ENCODE measurements around the gene NOTCH4. TPM values are rescaled to one million over a fixed set of nuclear protein-coding genes. Genes with fewer than 3 reads are reported as not detected.
"Not testable (repeated sequence)": the region's sequence is repeated elsewhere in the genome, so short reads cannot be mapped to it uniquely, and the experiment has no call there.

NOTCH4 gene
- polyA plus RNA-seq, 4 donors, result 1.1 to 15.2 (median 4.6) TPM

DNA sequence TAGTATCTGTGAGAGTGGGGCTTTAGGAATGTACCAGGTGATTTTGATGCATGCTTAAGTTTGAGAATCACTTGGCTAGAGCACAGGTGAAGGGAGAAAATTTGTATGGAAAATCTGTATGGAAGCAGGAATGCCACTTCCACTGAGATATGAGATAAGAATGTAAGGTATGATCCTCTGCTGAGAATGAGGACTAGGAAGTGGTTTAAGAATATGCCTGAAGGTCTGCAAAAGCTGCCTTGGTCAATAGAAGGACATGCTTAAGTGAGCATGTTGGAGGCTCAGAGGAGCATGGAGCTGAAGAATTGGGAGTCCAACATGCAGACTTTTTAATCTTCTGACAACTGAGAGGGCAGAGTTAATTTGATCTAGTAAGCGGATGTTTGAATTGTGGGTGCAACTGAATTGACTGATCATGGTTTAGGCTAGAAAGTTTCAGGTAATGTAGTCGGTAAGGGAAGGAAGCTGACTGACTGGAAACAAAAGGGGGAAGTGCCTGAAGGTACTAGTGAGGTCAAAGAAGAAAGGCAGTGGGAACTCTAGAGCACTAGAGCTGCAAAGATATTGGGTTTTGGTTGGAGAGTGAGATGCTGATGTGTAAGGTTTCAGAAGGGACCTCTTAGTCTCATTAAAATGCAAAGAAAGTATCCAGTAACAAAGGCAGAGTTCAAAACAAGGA is 28.6 kb upstream of the NOTCH4 start:
- Histone ChIP-seq H3K27me3 (ENCODE audit: control insufficient read depth in 3 of 3, insufficient read depth in 3 of 3, low read length in 3 of 3) (peaks cover 0 to 18% (median 0%) of the 10 kb centered on the region in 3 donors), H3K36me3 (ENCODE audit: control insufficient read depth in 3 of 3, insufficient read depth in 2 of 3, low read depth in 1 of 3, low read length in 3 of 3) (no peaks in the 10 kb centered on the region), H3K9me3 (ENCODE audit: control insufficient read depth in 2 of 2, insufficient read depth in 1 of 2, low read depth in 1 of 2, low read length in 1 of 2) (peaks cover 0 to 8% of the 10 kb centered on the region in 2 donors), H3K4me1 (ENCODE audit: control insufficient read depth in 3 of 3, insufficient read depth in 2 of 3, low read depth in 1 of 3, low read length in 2 of 3) (peaks cover 0 to 8% (median 0%) of the 10 kb centered on the region in 3 donors), H3K27ac (ENCODE audit: low read depth in 1 of 3, low read length in 2 of 3) (no peak overlapping the region), H3K4me3 (ENCODE audit: low read depth in 1 of 3, low read length in 3 of 3) (no peak overlapping the region)
- DNase-seq (no peak), FAIRE-seq (no peak)
- WGBS, 3 donors, result 53 to 73% (median 57%) methylated on average over 2 of the region's 2 CpGs

DNA sequence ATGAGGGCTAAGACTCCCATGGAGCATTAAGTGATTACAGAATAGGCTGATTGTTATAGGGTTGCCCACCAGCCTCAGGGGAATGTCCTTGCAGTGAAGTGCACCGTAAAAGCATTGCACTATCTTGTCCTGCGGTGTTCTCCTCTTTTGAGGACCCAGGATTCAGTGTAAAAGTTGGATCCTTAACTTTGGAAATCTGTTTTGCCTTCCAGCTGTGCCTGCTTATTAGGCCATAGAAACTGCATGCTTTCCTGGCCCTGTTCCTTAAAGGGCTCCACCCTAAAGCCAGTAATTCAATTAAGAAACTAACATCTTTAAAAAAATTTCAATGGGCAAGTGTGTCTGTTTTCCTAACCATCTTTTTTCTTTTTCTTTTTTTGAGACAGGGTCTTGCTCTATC is 25.4 kb upstream of the NOTCH4 start:
- Histone ChIP-seq H3K27ac (ENCODE audit: low read depth in 1 of 3, low read length in 2 of 3) (no peak overlapping the region), H3K9me3 (ENCODE audit: control insufficient read depth in 2 of 2, insufficient read depth in 1 of 2, low read depth in 1 of 2, low read length in 1 of 2) (peaks cover 0 to 8% of the 10 kb centered on the region in 2 donors), H3K4me3 (ENCODE audit: low read depth in 1 of 3, low read length in 3 of 3) (no peak overlapping the region), H3K36me3 (ENCODE audit: control insufficient read depth in 3 of 3, insufficient read depth in 2 of 3, low read depth in 1 of 3, low read length in 3 of 3) (no peaks in the 10 kb centered on the region), H3K27me3 (ENCODE audit: control insufficient read depth in 3 of 3, insufficient read depth in 3 of 3, low read length in 3 of 3) (peaks cover 0 to 3% (median 0%) of the 10 kb centered on the region in 3 donors), H3K4me1 (ENCODE audit: control insufficient read depth in 3 of 3, insufficient read depth in 2 of 3, low read depth in 1 of 3, low read length in 2 of 3) (no peaks in the 10 kb centered on the region)
- 89 to 100% (median 92%) methylated on average over 2 of the region's 2 CpGs for WGBS, 3 donors
- FAIRE-seq (no peak), DNase-seq (no peak)

DNA sequence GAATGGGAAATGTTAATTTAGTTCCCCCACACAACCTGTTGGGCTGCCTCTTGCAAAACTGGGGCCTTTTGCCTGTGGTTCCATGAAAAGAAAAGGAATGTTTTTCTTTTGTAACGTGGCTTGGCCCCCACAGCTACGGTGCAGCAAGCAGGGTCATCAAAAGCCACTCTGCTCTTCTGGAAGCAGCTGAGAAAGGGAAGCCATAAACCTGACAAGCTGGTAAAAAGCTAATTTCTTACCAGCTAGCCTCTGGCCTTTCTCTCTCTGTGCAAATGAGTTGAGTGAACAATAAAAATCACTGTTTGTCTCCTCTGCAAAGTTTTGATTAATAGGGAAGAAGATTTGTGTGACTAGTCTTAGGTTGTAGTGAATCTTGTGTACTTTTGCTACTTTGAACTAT is 23.5 kb upstream of the NOTCH4 start:
- Histone ChIP-seq H3K9me3 (ENCODE audit: control insufficient read depth in 2 of 2, insufficient read depth in 1 of 2, low read depth in 1 of 2, low read length in 1 of 2) (peaks cover 0 to 8% of the 10 kb centered on the region in 2 donors), H3K36me3 (ENCODE audit: control insufficient read depth in 3 of 3, insufficient read depth in 2 of 3, low read depth in 1 of 3, low read length in 3 of 3) (no peaks in the 10 kb centered on the region), H3K4me1 (ENCODE audit: control insufficient read depth in 3 of 3, insufficient read depth in 2 of 3, low read depth in 1 of 3, low read length in 2 of 3) (no peaks in the 10 kb centered on the region), H3K27me3 (ENCODE audit: control insufficient read depth in 3 of 3, insufficient read depth in 3 of 3, low read length in 3 of 3) (peaks cover 0 to 8% (median 0%) of the 10 kb centered on the region in 3 donors), H3K27ac (ENCODE audit: low read depth in 1 of 3, low read length in 2 of 3) (no peak overlapping the region), H3K4me3 (ENCODE audit: low read depth in 1 of 3, low read length in 3 of 3) (no peak overlapping the region)
- FAIRE-seq (no peak), DNase-seq (no peak)
- WGBS, 3 donors, result 62 to 66% (median 64%) methylated on average over 2 of the region's 2 CpGs

DNA sequence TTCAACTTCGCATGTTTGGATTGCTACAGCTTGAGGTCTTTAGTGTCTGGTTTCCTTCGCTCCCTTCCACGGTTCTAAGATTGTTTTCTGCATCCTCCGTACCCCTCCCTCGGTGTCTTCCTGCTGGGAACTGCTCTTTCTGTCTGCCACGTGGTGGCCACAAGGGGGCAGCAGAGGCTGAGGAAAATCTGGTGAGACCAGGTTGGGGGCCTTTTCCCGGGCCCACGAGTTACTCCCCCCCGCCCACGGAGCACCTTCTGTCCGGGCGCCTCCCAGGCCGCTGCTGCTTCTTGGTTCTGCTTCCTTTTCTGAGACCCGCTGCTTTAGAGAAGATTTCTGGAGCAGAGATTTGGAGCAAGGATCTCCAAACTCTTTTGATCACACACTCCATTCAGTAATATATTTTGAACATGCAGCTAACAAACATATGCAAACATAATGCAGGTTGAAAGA is 21.1 kb upstream of the NOTCH4 start:
- no peak for FAIRE-seq
- peak overlapping the region in 1 of 3 donors; percentile 55 for H3K27ac ChIP-seq (ENCODE audit: low read depth in 1 of 3, low read length in 2 of 3)
- H3K4me3 ChIP-seq (ENCODE audit: low read depth in 1 of 3, low read length in 3 of 3), result no peak overlapping the region

DNA sequence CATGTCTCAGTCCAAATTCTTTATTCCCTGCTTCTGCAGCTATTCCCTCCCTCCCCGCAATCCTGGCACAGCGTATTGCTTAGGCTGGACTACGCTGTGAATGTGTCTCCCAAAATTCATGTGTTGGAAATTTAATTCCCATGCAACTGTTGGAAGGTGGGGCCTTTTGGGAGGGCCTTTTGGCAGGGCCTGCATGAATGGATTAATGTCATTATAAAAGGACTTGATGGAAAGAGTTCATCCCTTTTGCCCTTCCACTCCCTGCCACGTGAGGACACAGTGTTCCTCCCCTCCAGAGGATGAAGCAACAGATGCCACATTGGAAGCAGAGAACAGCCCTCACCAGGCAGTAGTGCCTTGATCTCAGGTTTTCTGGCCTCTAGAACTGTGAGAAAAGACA is 20.4 kb upstream of the NOTCH4 start:
- FAIRE-seq (no peak), DNase-seq (peak in 1 of 2 donors; percentile 15)
- 66 to 77% (median 74%) methylated on average over 4 of the region's 4 CpGs for WGBS, 3 donors

More for the DNA sequence above, 21.1 kb upstream of the NOTCH4 start:
- peak; percentile 61 to 82 for DNase-seq
- H3K9me3 ChIP-seq (ENCODE audit: control insufficient read depth in 2 of 2, insufficient read depth in 1 of 2, low read depth in 1 of 2, low read length in 1 of 2), result peaks cover 0 to 8% of the 10 kb centered on the region in 2 donors
- H3K36me3 ChIP-seq (ENCODE audit: control insufficient read depth in 3 of 3, insufficient read depth in 2 of 3, low read depth in 1 of 3, low read length in 3 of 3), result no peaks in the 10 kb centered on the region
- no peaks in the 10 kb centered on the region for H3K4me1 ChIP-seq (ENCODE audit: control insufficient read depth in 3 of 3, insufficient read depth in 2 of 3, low read depth in 1 of 3, low read length in 2 of 3)
- peaks cover 0 to 8% (median 0%) of the 10 kb centered on the region in 3 donors for H3K27me3 ChIP-seq (ENCODE audit: control insufficient read depth in 3 of 3, insufficient read depth in 3 of 3, low read length in 3 of 3)
- 1 to 3% (median 1%) methylated on average over 14 of the region's 14 CpGs for WGBS, 3 donors

DNA sequence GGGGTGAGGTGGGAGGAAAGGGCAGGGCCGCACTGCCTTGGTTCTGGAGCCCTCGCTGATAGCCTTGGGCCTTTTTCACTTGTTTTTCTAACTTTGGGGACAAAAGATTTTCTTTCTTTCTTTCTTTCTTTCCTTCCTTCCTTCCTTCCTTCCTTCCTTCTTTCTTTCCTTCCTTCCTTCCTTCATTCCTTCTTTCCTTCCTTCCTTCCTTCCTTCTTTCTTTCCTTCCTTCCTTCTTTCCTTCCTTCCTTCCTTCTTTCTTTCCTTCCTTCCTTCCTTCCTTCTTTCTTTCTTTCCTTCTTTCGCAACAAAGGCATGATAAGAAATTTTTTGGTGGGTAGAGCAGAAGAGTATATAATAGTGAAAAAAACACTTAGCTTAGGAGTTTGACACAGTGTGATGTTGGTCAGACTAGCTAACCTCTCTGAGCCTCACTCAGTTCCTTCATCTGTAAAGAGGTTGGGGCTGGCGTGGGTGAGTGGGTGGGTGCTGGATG is 18.5 kb upstream of the NOTCH4 start:
- not testable (repeated sequence) for H3K27me3 ChIP-seq (ENCODE audit: control insufficient read depth in 3 of 3, insufficient read depth in 3 of 3, low read length in 3 of 3); FAIRE-seq; H3K4me3 ChIP-seq (ENCODE audit: low read depth in 1 of 3, low read length in 3 of 3); DNase-seq; H3K9me3 ChIP-seq (ENCODE audit: control insufficient read depth in 2 of 2, insufficient read depth in 1 of 2, low read depth in 1 of 2, low read length in 1 of 2); H3K36me3 ChIP-seq (ENCODE audit: control insufficient read depth in 3 of 3, insufficient read depth in 2 of 3, low read depth in 1 of 3, low read length in 3 of 3); H3K4me1 ChIP-seq (ENCODE audit: control insufficient read depth in 3 of 3, insufficient read depth in 2 of 3, low read depth in 1 of 3, low read length in 2 of 3); H3K27ac ChIP-seq (ENCODE audit: low read depth in 1 of 3, low read length in 2 of 3)
- 84 to 86% (median 86%) methylated on average over 4 of the region's 4 CpGs for WGBS, 3 donors

More for the DNA sequence above, 20.4 kb upstream of the NOTCH4 start:
- peaks cover 0 to 8% (median 0%) of the 10 kb centered on the region in 3 donors for H3K27me3 ChIP-seq (ENCODE audit: control insufficient read depth in 3 of 3, insufficient read depth in 3 of 3, low read length in 3 of 3)
- peaks cover 0 to 3% of the 10 kb centered on the region in 2 donors for H3K9me3 ChIP-seq (ENCODE audit: control insufficient read depth in 2 of 2, insufficient read depth in 1 of 2, low read depth in 1 of 2, low read length in 1 of 2)
- H3K36me3 ChIP-seq (ENCODE audit: control insufficient read depth in 3 of 3, insufficient read depth in 2 of 3, low read depth in 1 of 3, low read length in 3 of 3), result no peaks in the 10 kb centered on the region
- H3K27ac ChIP-seq (ENCODE audit: low read depth in 1 of 3, low read length in 2 of 3), result peak overlapping the region in 1 of 3 donors; percentile 47
- no peak overlapping the region for H3K4me3 ChIP-seq (ENCODE audit: low read depth in 1 of 3, low read length in 3 of 3)
- H3K4me1 ChIP-seq (ENCODE audit: control insufficient read depth in 3 of 3, insufficient read depth in 2 of 3, low read depth in 1 of 3, low read length in 2 of 3), result no peaks in the 10 kb centered on the region

DNA sequence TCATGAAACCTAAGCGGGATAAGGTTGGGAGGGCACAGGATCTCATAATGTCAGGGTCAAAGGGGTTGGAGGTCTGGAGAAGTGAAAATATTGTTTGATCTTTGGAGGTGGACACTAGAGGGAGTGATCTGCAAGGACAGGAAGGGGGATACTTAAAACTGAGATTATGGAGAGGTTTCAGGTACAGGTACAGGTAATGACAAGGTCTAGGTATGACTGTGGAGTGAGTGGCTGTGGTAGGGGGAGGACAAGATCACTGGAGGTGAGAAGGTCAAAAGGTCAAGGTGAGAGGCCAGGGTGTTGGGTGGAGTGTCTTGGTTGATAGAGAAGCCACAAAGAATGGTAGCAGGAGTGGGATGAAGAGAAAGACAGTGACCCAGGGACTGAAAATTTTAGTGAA is 16.8 kb upstream of the NOTCH4 start:
- H3K27me3 ChIP-seq (ENCODE audit: control insufficient read depth in 3 of 3, insufficient read depth in 3 of 3, low read length in 3 of 3), result peaks cover 0 to 8% (median 0%) of the 10 kb centered on the region in 3 donors
- WGBS, 3 donors, result 90 to 97% (median 95%) methylated on average over 1 of the region's 1 CpG
- DNase-seq, result no peak
- no peaks in the 10 kb centered on the region for H3K9me3 ChIP-seq (ENCODE audit: control insufficient read depth in 2 of 2, insufficient read depth in 1 of 2, low read depth in 1 of 2, low read length in 1 of 2)
- H3K36me3 ChIP-seq (ENCODE audit: control insufficient read depth in 3 of 3, insufficient read depth in 2 of 3, low read depth in 1 of 3, low read length in 3 of 3), result no peaks in the 10 kb centered on the region
- no peak overlapping the region for H3K4me3 ChIP-seq (ENCODE audit: low read depth in 1 of 3, low read length in 3 of 3)
- H3K4me1 ChIP-seq (ENCODE audit: control insufficient read depth in 3 of 3, insufficient read depth in 2 of 3, low read depth in 1 of 3, low read length in 2 of 3), result no peaks in the 10 kb centered on the region
- FAIRE-seq, result no peak
- H3K27ac ChIP-seq (ENCODE audit: low read depth in 1 of 3, low read length in 2 of 3), result no peak overlapping the region

DNA sequence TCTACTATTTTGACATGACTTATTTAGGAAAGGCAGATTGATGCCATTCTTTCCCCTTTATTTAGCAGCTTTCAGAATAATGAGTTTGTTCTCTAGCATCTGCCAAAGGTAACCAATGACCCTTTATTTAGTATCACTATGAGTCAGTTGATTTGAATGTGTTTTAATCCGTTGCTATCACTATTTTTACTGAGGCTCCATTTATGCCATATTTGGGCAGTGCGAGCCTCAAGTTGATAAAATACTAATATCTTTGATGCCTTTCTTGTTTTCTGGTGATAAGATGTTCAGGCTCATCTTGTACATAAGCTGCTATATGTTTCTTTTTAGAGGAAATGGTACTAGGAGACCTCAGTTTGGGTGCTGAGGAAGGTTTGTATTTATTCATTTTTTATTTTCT is 15.6 kb upstream of the NOTCH4 start:
- no peak for FAIRE-seq
- peaks cover 0 to 8% (median 0%) of the 10 kb centered on the region in 3 donors for H3K27me3 ChIP-seq (ENCODE audit: control insufficient read depth in 3 of 3, insufficient read depth in 3 of 3, low read length in 3 of 3)
- no peaks in the 10 kb centered on the region for H3K4me1 ChIP-seq (ENCODE audit: control insufficient read depth in 3 of 3, insufficient read depth in 2 of 3, low read depth in 1 of 3, low read length in 2 of 3)
- WGBS, 3 donors, result 62 to 67% (median 65%) methylated on average over 2 of the region's 2 CpGs
- H3K36me3 ChIP-seq (ENCODE audit: control insufficient read depth in 3 of 3, insufficient read depth in 2 of 3, low read depth in 1 of 3, low read length in 3 of 3), result no peaks in the 10 kb centered on the region
- H3K9me3 ChIP-seq (ENCODE audit: control insufficient read depth in 2 of 2, insufficient read depth in 1 of 2, low read depth in 1 of 2, low read length in 1 of 2), result no peaks in the 10 kb centered on the region
- no peak for DNase-seq
- no peak overlapping the region for H3K27ac ChIP-seq (ENCODE audit: low read depth in 1 of 3, low read length in 2 of 3)
- H3K4me3 ChIP-seq (ENCODE audit: low read depth in 1 of 3, low read length in 3 of 3), result no peak overlapping the region
